Sigmoid colon (tissue), 7 donors: ENCODE results near the gene GIGYF2. TPM values are rescaled to one million over a fixed set of nuclear protein-coding genes. Genes with fewer than 3 reads are reported as not detected.

Experiments used
- DNase-seq: peaks from one replicate; pipeline ENCODE4 v3.0.0-alpha.2; 2019
- H3K27ac ChIP-seq, 4 donors: fragments of 200-600 bp; sonication (generic); one replicate each; pipeline ENCODE4 v1.5.1; 2016 to 2019; ENCODE audit warnings: mild to moderate bottlenecking in 1 of 4
- H3K27me3 ChIP-seq, 3 donors: fragments of 200-600 bp; sonication (generic); one replicate each; pipeline ENCODE4 v1.5.1; 2019; ENCODE audit warnings: mild to moderate bottlenecking in 1 of 3
- H3K36me3 ChIP-seq, 4 donors: fragments of 200-600 bp; sonication (generic); one replicate each; pipeline ENCODE4 v1.5.1; 2016 to 2019
- H3K4me1 ChIP-seq, 4 donors: fragments of 200-600 bp; sonication (generic); one replicate each; pipeline ENCODE4 v1.5.1; 2017 to 2019
- H3K4me3 ChIP-seq, 4 donors: fragments of 200-600 bp; sonication (generic); one replicate each; pipeline ENCODE4 v1.5.1; 2017 to 2019; ENCODE audit warnings: mild to moderate bottlenecking in 2 of 4, moderate library complexity in 1 of 4
- H3K9me3 ChIP-seq, 4 donors: fragments of 200-600 bp in 3 of 4; sonication (generic) in 3 of 4; one replicate each; pipeline versions ENCODE4 v1.5.1 to v1.6.1; 2013 to 2019
- EP300 ChIP-seq, 4 donors: sonication (generic); formaldehyde crosslinking; IDR thresholded peaks; one replicate each; pipeline ENCODE4 v1.6.1; 2017; ENCODE audit warnings: antibody characterized with exemption in 4 of 4
- POLR2A ChIP-seq, 2 donors: fragments of 450-650 bp; IDR thresholded peaks; one replicate each; pipeline ENCODE4 v1.6.1; 2016; ENCODE audit warnings: antibody characterized with exemption in 2 of 2, mild to moderate bottlenecking in 2 of 2, moderate library complexity in 2 of 2
- POLR2AphosphoS5 ChIP-seq, 4 donors: sonication (generic); formaldehyde crosslinking; IDR thresholded peaks; one replicate each; pipeline ENCODE4 v1.6.1; 2017; ENCODE audit warnings: antibody characterized with exemption in 4 of 4
- WGBS, 2 donors: extraction: QIAGEN DNeasy Blood & Tissue Kit; methylation state at CpG; one replicate each; pipeline ENCODE4 v1.1.7; 2013; 5-methylcytosine and 5-hydroxymethylcytosine counted together
- intact Hi-C: fragments of 100-400 bp; cut with DNase I; formaldehyde crosslinking; loops from one replicate; pipeline ENCODE4 v1.15.1; 2023
- polyA plus RNA-seq, 3 donors: library from polyadenylated mRNA; stranded (reverse); fragments of 200-250 nt; gene quantifications; one replicate each; pipeline ENCODE4 v1.2.3, GENCODE V29; 2013
- total RNA-seq, 4 donors: library from RNA; depleted of rRNA; stranded (reverse); fragments of >200 nt; gene quantifications; one replicate each; pipeline ENCODE4 v1.1.0, GENCODE V29; 2016
- TF ChIP-seq, protein P1 (sequence below), 4 experiments: fragments of 450-650 bp in 3 of 4; fragments of 200-600 bp in 1 of 4; IDR thresholded peaks; one replicate each; pipeline ENCODE4 v1.5.1; 2016 to 2019; ENCODE audit warnings: antibody characterized with exemption in 4 of 4, mild to moderate bottlenecking in 3 of 4, moderate library complexity in 2 of 4
- donor health status: healthy with polysubstance abuse.
- donor health status: Bipolar disorder and iron deficiency.
- donor health status: healthy.

GIGYF2 gene
- total and polyA plus RNA-seq, 7 donors, result 10.2 to 90.0 (median 62.9) TPM

GRCh38 chr2:232866104-232866503, 169.0 kb downstream of the GIGYF2 start:
- Histone ChIP-seq H3K4me3 (no peak overlapping the region), H3K27me3 (no peaks in the 10 kb centered on the region), H3K9me3 (no peaks in the 10 kb centered on the region), H3K4me1 (no peaks in the 10 kb centered on the region), H3K36me3 (peaks cover 0 to 6% (median 0%) of the 10 kb centered on the region in 4 donors), H3K27ac (no peak overlapping the region)
- 35 to 67% methylated on average over 4 of the region's 4 CpGs for whole genome bisulfite sequencing, 2 donors
- intact Hi-C loops, result no loop called here
- DNase-seq, result no peak
- TF ChIP-seq POLR2A (IDR thresholded peaks at IDR 0.05), result no peak
- no peak for TF ChIP-seq EP300 (IDR thresholded peaks at IDR 0.05)
- TF ChIP-seq POLR2AphosphoS5 (IDR thresholded peaks at IDR 0.05), result no peak
- TF ChIP-seq, protein P1, sequence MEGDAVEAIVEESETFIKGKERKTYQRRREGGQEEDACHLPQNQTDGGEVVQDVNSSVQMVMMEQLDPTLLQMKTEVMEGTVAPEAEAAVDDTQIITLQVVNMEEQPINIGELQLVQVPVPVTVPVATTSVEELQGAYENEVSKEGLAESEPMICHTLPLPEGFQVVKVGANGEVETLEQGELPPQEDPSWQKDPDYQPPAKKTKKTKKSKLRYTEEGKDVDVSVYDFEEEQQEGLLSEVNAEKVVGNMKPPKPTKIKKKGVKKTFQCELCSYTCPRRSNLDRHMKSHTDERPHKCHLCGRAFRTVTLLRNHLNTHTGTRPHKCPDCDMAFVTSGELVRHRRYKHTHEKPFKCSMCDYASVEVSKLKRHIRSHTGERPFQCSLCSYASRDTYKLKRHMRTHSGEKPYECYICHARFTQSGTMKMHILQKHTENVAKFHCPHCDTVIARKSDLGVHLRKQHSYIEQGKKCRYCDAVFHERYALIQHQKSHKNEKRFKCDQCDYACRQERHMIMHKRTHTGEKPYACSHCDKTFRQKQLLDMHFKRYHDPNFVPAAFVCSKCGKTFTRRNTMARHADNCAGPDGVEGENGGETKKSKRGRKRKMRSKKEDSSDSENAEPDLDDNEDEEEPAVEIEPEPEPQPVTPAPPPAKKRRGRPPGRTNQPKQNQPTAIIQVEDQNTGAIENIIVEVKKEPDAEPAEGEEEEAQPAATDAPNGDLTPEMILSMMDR (IDR thresholded peaks at IDR 0.05), result no peak

DNA sequence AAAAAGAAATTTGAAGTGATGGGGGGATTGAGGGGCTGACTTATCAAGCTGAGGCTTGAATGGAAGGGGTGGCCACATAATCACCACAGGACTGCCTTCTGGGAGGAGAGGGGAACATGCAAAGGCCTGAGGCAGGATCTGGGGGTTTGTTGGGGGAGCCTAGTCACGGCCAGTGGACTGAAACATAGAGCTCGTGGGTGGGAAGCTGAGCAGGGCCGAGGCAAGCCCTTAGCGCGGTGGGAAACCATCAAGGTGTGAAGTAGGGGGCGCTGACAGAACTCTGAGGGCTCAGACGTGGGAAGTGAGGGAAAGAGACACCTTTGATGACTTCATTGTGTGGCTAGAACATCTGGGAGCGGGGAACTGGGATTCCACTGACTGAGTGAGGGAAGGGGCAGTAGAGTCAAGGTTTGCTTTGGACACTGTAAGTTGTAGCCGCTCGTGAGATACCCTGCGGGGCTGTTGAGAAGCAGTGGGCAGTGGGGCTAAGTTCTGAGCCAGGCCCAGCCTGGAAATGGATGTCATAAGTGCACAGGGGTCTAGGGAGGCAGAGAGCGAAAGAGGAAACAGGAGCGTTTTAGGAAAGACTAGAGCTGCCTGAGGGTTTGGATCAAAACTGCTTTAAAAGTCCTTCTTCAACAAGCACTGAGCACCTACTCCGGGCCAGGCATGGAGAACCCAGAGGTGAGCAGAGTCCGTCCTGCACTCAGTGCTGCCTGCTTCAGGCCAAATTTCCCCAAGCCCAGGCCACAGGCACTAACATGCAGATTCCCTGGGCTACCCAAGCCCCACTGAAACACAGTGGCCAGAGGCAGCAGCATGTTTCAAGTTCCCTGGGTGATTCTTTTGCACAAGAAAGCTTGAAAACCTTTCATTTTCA, 172.2 kb downstream of the GIGYF2 start:
- Histone ChIP-seq H3K4me3 (no peak overlapping the region), H3K9me3 (no peaks in the 10 kb centered on the region), H3K27me3 (no peaks in the 10 kb centered on the region), H3K36me3 (no peaks in the 10 kb centered on the region), H3K27ac (no peak overlapping the region), H3K4me1 (no peaks in the 10 kb centered on the region)
- TF ChIP-seq, protein P1 (IDR thresholded peaks at IDR 0.05), result no peak
- TF ChIP-seq EP300 (IDR thresholded peaks at IDR 0.05) (no peak), POLR2AphosphoS5 (IDR thresholded peaks at IDR 0.05) (no peak), POLR2A (IDR thresholded peaks at IDR 0.05) (no peak)
- peak; percentile 40 for DNase-seq
- intact Hi-C loops, result no loop called here
- 76 to 81% methylated on average over 15 of the region's 15 CpGs for WGBS, 2 donors

DNA sequence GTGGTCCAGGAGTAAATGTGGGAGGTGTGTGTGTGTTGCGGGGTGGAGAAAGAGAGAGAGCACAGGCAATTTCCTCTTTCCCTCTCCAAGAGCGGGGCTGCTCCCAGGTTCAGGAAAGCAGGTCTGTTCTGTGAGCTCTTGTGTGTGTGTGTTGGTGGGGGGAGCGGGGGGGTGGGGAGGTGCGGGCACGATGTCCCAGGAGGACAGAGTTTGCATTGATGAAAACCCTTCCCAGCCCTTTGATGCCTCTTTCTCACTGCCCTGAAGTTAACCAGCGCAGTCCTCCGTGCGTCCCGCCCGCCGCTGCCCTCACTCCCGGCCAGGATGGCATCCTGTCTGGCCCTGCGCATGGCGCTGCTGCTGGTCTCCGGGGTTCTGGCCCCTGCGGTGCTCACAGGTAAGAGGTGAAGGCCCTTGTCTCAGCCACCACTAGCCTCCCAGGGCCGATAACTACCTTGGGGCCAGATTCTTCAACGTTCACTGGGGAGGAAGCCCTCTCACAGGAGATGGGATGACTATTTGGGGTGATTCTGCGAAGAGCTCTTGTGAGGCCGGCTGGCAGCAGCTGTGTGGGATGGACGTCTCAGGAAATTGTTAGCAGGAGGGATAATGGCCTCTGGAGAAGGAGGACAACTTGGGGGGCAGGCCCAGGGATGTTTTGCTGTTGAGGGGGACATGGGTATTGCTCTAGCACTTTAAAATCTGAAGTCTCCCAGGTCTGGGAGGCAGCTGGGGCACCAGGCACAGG, 173.1 kb downstream of the GIGYF2 start, which contains the start of gene SNORC:
Gene SNORC (plus strand): TSS at position 247 of the 748 bp plus-strand sequence. CDS start 78 bp downstream, at position 325.
- H3K27ac ChIP-seq, result no peak within 1 kb of the TSS
- peak; percentile 52 for DNase-seq
- no peaks in the 10 kb centered on the region for H3K4me1 ChIP-seq
- TF ChIP-seq POLR2AphosphoS5 (IDR thresholded peaks at IDR 0.05) (no peak), EP300 (IDR thresholded peaks at IDR 0.05) (no peak), POLR2A (IDR thresholded peaks at IDR 0.05) (no peak)
- TF ChIP-seq, protein P1 (IDR thresholded peaks at IDR 0.05), result no peak
- H3K9me3 ChIP-seq, result no peaks in the 10 kb centered on the region
- intact Hi-C loops, result no loop called here
- H3K36me3 ChIP-seq, result no peaks in the 10 kb centered on the region
- H3K27me3 ChIP-seq, result peaks cover 0 to 4% (median 4%) of the 10 kb centered on the region in 3 donors
- WGBS, 2 donors, result 84 to 90% methylated on average over 21 of the region's 21 CpGs
- no peak within 1 kb of the TSS for H3K4me3 ChIP-seq

GRCh38 chr2:232870766-232871371, 173.7 kb downstream of the GIGYF2 start:
- 85 to 88% methylated on average over 17 of the region's 17 CpGs for WGBS, 2 donors

More at GRCh38 chr2:232870766-232871371, 173.7 kb downstream of the GIGYF2 start:
- peaks cover 0 to 6% (median 5%) of the 10 kb centered on the region in 4 donors for H3K4me1 ChIP-seq
- no peaks in the 10 kb centered on the region for H3K36me3 ChIP-seq
- intact Hi-C loops, result no loop called here
- DNase-seq, result peak; percentile 43
- no peak for TF ChIP-seq POLR2A (IDR thresholded peaks at IDR 0.05)
- TF ChIP-seq, protein P1 (IDR thresholded peaks at IDR 0.05), result no peak
- TF ChIP-seq EP300 (IDR thresholded peaks at IDR 0.05), result no peak
- TF ChIP-seq POLR2AphosphoS5 (IDR thresholded peaks at IDR 0.05), result no peak
- H3K27me3 ChIP-seq, result peaks cover 4 to 11% (median 11%) of the 10 kb centered on the region in 3 donors
- no peak overlapping the region for H3K27ac ChIP-seq
- H3K9me3 ChIP-seq, result no peaks in the 10 kb centered on the region
- no peak overlapping the region for H3K4me3 ChIP-seq
